Neural cell (in vitro differentiated cells): ENCODE data around the gene CCNE1.

Experiments used
- EZH2 ChIP-seq: fragments of 200-600, 300-800 bp; shearing (Covaris generic), sonication (generic); IDR thresholded peaks from 2 replicates; pipeline ENCODE4 v1.6.1; 2014; ENCODE audit warnings: antibody characterized with exemption, low read length, borderline replicate concordance, mild to moderate bottlenecking; ENCODE audit not compliant: insufficient read depth, poor library complexity, severe bottlenecking
- TAF1 ChIP-seq: IDR thresholded peaks from 2 replicates; pipeline ENCODE4 v1.6.1; 2012; ENCODE audit warnings: low read depth
- TF ChIP-seq, protein P1 (sequence below): fragments of 450-650 bp; IDR thresholded peaks from 2 replicates; pipeline ENCODE4 v1.5.1; 2014; ENCODE audit warnings: antibody characterized with exemption, mild to moderate bottlenecking, moderate library complexity; ENCODE audit not compliant: poor library complexity, severe bottlenecking

DNA sequence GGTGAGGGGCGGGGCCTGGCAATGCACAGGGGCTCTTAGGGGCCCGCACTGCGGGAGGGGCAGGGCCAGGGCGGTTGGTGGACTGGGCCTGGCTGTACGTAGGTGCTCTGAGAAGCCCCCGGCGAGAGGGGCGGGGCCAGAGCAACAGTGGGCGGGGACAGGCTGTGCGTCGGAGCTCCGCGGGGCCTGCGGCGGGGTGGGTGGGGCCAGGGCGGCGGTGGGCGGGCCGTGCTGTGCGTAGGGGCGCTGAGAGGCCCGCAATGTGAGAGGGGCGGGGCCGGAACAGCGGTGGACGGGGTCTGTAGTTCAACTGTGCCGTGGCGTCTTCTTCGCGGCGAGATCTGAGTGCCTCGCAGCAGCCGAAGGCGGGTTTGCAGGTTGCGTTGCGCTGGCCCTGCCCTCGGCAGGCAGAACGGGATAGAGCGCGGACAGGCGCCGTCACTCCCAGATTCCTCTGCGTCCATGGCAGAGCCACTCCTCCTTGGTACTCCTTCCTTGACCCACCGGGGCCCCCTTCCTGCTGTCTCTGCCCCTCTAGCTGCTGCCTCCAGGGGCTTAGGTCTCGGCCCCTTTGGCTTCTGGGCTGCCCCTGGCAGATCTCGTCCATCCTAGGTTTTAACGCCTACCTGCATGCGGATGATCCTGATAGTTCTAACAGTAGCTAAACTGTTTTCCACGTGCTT, 33.2 kb downstream of the CCNE1 start:
- TF ChIP-seq, protein P1, sequence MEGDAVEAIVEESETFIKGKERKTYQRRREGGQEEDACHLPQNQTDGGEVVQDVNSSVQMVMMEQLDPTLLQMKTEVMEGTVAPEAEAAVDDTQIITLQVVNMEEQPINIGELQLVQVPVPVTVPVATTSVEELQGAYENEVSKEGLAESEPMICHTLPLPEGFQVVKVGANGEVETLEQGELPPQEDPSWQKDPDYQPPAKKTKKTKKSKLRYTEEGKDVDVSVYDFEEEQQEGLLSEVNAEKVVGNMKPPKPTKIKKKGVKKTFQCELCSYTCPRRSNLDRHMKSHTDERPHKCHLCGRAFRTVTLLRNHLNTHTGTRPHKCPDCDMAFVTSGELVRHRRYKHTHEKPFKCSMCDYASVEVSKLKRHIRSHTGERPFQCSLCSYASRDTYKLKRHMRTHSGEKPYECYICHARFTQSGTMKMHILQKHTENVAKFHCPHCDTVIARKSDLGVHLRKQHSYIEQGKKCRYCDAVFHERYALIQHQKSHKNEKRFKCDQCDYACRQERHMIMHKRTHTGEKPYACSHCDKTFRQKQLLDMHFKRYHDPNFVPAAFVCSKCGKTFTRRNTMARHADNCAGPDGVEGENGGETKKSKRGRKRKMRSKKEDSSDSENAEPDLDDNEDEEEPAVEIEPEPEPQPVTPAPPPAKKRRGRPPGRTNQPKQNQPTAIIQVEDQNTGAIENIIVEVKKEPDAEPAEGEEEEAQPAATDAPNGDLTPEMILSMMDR: no peak
- no peak for TF ChIP-seq TAF1
- no peak for TF ChIP-seq EZH2
